Astrocyte (in vitro differentiated cells and primary cell): Measurements from ENCODE around the gene ABCC1. TPM values are rescaled to one million over a fixed set of nuclear protein-coding genes. Genes with fewer than 3 reads are reported as not detected.

Experiments used
- DNase-seq: peaks from one replicate; pipeline ENCODE4 v3.0.0-alpha.2; 2010; ENCODE audit warnings: low read depth
- FAIRE-seq: peaks from 2 replicates; lab custom pipeline; 2011; peaks lifted over from hg19 to GRCh38; lab: Jason Lieb, UNC
- H2AFZ ChIP-seq: 2 replicates; pipeline ENCODE4 v1.6.0; 2012; ENCODE audit warnings: low read depth, low read length, inconsistent platforms
- H3K27ac ChIP-seq: 2 replicates; pipeline ENCODE4 v1.5.1; 2011; ENCODE audit warnings: low read depth, low read length, inconsistent platforms
- H3K27me3 ChIP-seq: 2 replicates; pipeline ENCODE4 v1.6.0; 2011; ENCODE audit warnings: low read length, inconsistent platforms; ENCODE audit not compliant: insufficient read depth
- H3K36me3 ChIP-seq: 2 replicates; pipeline ENCODE4 v1.5.1; 2011; ENCODE audit warnings: low read length, inconsistent platforms; ENCODE audit not compliant: insufficient read depth
- H3K4me1 ChIP-seq: 2 replicates; pipeline ENCODE4 v1.5.1; 2011; ENCODE audit warnings: low read length, inconsistent platforms; ENCODE audit not compliant: insufficient read depth
- H3K4me2 ChIP-seq: 2 replicates; pipeline ENCODE4 v1.6.0; 2012; ENCODE audit warnings: low read length, inconsistent platforms
- H3K4me3 ChIP-seq: 2 replicates; pipeline ENCODE4 v1.5.1; 2011; ENCODE audit warnings: low read depth, mild to moderate bottlenecking, low read length, inconsistent platforms; ENCODE audit not compliant: insufficient read depth
- H3K79me2 ChIP-seq: 2 replicates; pipeline ENCODE4 v1.6.0; 2012; ENCODE audit warnings: mild to moderate bottlenecking, low read length, inconsistent platforms; ENCODE audit not compliant: insufficient read depth
- H3K9ac ChIP-seq: 2 replicates; pipeline ENCODE4 v1.6.0; 2012; ENCODE audit warnings: mild to moderate bottlenecking, low read length, inconsistent platforms
- H3K9me3 ChIP-seq: 2 replicates; pipeline ENCODE4 v1.5.1; 2012; ENCODE audit warnings: low read depth, mild to moderate bottlenecking, low read length, inconsistent platforms; ENCODE audit not compliant: insufficient read depth
- H4K20me1 ChIP-seq: 2 replicates; pipeline ENCODE4 v1.6.0; 2012; ENCODE audit warnings: low read length, inconsistent platforms; ENCODE audit not compliant: insufficient read depth
- H3K27ac Mint-ChIP-seq: one replicate; pipeline ENCODE4 v1.8.0; 2021; ENCODE audit warnings: mild to moderate bottlenecking, mixed read lengths; ENCODE audit not compliant: unreplicated experiment
- H3K27me3 Mint-ChIP-seq: one replicate; pipeline ENCODE4 v1.8.0; 2021; ENCODE audit warnings: low read depth, mixed read lengths; ENCODE audit not compliant: unreplicated experiment
- H3K36me3 Mint-ChIP-seq: one replicate; pipeline ENCODE4 v1.8.0; 2021; ENCODE audit warnings: low read depth, mixed read lengths; ENCODE audit not compliant: unreplicated experiment
- H3K4me1 Mint-ChIP-seq: one replicate; pipeline ENCODE4 v1.8.0; 2021; ENCODE audit warnings: low read depth, mixed read lengths; ENCODE audit not compliant: unreplicated experiment
- H3K4me3 Mint-ChIP-seq: one replicate; pipeline ENCODE4 v1.8.0; 2021; ENCODE audit warnings: mild to moderate bottlenecking, moderate library complexity, mixed read lengths; ENCODE audit not compliant: unreplicated experiment
- H3K9me3 Mint-ChIP-seq: one replicate; pipeline ENCODE4 v1.8.0; 2021; ENCODE audit warnings: mild to moderate bottlenecking, mixed read lengths; ENCODE audit not compliant: unreplicated experiment
- CTCF ChIP-seq: IDR thresholded peaks from 2 replicates; pipeline ENCODE4 v1.5.1; 2011; ENCODE audit warnings: low read depth, mild to moderate bottlenecking, inconsistent platforms, low read length, moderate library complexity; ENCODE audit not compliant: insufficient read depth
- EZH2 ChIP-seq: IDR thresholded peaks from 2 replicates; pipeline ENCODE4 v1.6.1; 2012; ENCODE audit warnings: mild to moderate bottlenecking, low read length, inconsistent platforms; ENCODE audit not compliant: insufficient read depth
- total RNA-seq: library from RNA; stranded (reverse); gene quantifications from 2 replicates; pipeline ENCODE4 v1.2.1, GENCODE V29; 2021

Gene ABCC1
- total RNA-seq, 1 donor from 2014 or later: 42.1 TPM

- Histone ChIP-seq H3K36me3 (peaks cover 10% of the 10 kb centered on the region), H3K9ac (no peak overlapping the region), H3K27me3 (no peaks in the 10 kb centered on the region), H3K4me2 (no peak overlapping the region), H3K9me3 (no peaks in the 10 kb centered on the region), H2AFZ (no peak overlapping the region), H3K79me2 (peaks cover 42% of the 10 kb centered on the region), H3K4me1 (peaks cover 24% of the 10 kb centered on the region), H3K4me3 (no peak overlapping the region), H3K27ac (no peak overlapping the region), H4K20me1 (peaks cover 14% of the 10 kb centered on the region)
- FAIRE-seq: no peak
- no peak for DNase-seq
- Mint-ChIP-seq H3K9me3 (no peaks in the 10 kb centered on the region), H3K27ac (peak overlapping the region; percentile 53), H3K27me3 (no peaks in the 10 kb centered on the region), H3K4me1 (peaks cover 17% of the 10 kb centered on the region), H3K4me3 (no peak overlapping the region), H3K36me3 (peaks cover 9% of the 10 kb centered on the region)
- no peak for TF ChIP-seq EZH2
- TF ChIP-seq CTCF: no peak
Measured at GRCh38 chr16:16007743-16008111, 58.3 kb downstream of the ABCC1 start.

- H3K27ac Mint-ChIP-seq: no peak overlapping the region
Measured at GRCh38 chr16:16008666-16009065, 59.2 kb downstream of the ABCC1 start.

More at GRCh38 chr16:16008666-16009065, 59.2 kb downstream of the ABCC1 start:
- no peaks in the 10 kb centered on the region for H3K9me3 Mint-ChIP-seq
- Histone ChIP-seq H3K4me3 (no peak overlapping the region), H3K27me3 (no peaks in the 10 kb centered on the region), H3K36me3 (peaks cover 12% of the 10 kb centered on the region), H3K9ac (no peak overlapping the region), H3K79me2 (peaks cover 38% of the 10 kb centered on the region), H3K27ac (no peak overlapping the region), H2AFZ (no peak overlapping the region), H3K9me3 (no peaks in the 10 kb centered on the region), H4K20me1 (peaks cover 14% of the 10 kb centered on the region), H3K4me2 (no peak overlapping the region), H3K4me1 (peaks cover 24% of the 10 kb centered on the region)
- DNase-seq: no peak
- peaks cover 12% of the 10 kb centered on the region for H3K36me3 Mint-ChIP-seq
- no peak for FAIRE-seq
- no peak overlapping the region for H3K4me3 Mint-ChIP-seq
- TF ChIP-seq EZH2 (no peak), CTCF (no peak)
- H3K27me3 Mint-ChIP-seq: no peaks in the 10 kb centered on the region
- peaks cover 17% of the 10 kb centered on the region for H3K4me1 Mint-ChIP-seq
